Subcutaneous abdominal adipose tissue (tissue), 5 donors: Measurements from ENCODE around the gene RBM19.

ENCODE experiments used
- H3K27ac ChIP-seq: one replicate; pipeline ENCODE4 v1.7.0; 2013; ENCODE audit warnings: low read depth, mild to moderate bottlenecking, inconsistent platforms, low read length, moderate library complexity
- H3K27me3 ChIP-seq, 5 donors: one replicate each; pipeline ENCODE4 v1.7.0; 2013; ENCODE audit warnings: low read length in 5 of 5, inconsistent platforms in 1 of 5; ENCODE audit not compliant: control insufficient read depth in 5 of 5, insufficient read depth in 4 of 5
- H3K36me3 ChIP-seq, 5 donors: one replicate each; pipeline ENCODE4 v1.7.0; 2013; ENCODE audit warnings: low read length in 5 of 5; ENCODE audit not compliant: control insufficient read depth in 5 of 5, insufficient read depth in 5 of 5
- H3K4me1 ChIP-seq, 5 donors: one replicate each; pipeline ENCODE4 v1.7.0; 2013; ENCODE audit warnings: low read length in 5 of 5, mild to moderate bottlenecking in 3 of 5, moderate library complexity in 1 of 5; ENCODE audit not compliant: control insufficient read depth in 5 of 5, insufficient read depth in 5 of 5
- H3K4me3 ChIP-seq, 5 donors: one replicate each; pipeline ENCODE4 v1.7.0; 2013; ENCODE audit warnings: low read length in 5 of 5, low read depth in 1 of 5
- H3K9ac ChIP-seq, 5 donors: one replicate each; pipeline ENCODE4 v1.7.0; 2013; ENCODE audit warnings: low read length in 5 of 5, mild to moderate bottlenecking in 4 of 5, moderate library complexity in 3 of 5
- H3K9me3 ChIP-seq, 5 donors: one replicate each; pipeline ENCODE4 v1.7.0; 2013; ENCODE audit warnings: low read length in 5 of 5; ENCODE audit not compliant: control insufficient read depth in 5 of 5
- donor health status: healthy.
- donor health status: healthy.
- donor health status: healthy.
- donor health status: healthy.
- donor health status: healthy.

Gene RBM19

GRCh38 chr12:113974006-113974405 lies 7.9 kb upstream of the RBM19 start:
- Histone ChIP-seq H3K9ac (no peak overlapping the region), H3K4me1 (no peaks in the 10 kb centered on the region), H3K27me3 (peaks cover 14 to 32% (median 25%) of the 10 kb centered on the region in 5 donors), H3K9me3 (no peaks in the 10 kb centered on the region), H3K27ac (no peak overlapping the region), H3K36me3 (no peaks in the 10 kb centered on the region), H3K4me3 (no peak overlapping the region)

DNA sequence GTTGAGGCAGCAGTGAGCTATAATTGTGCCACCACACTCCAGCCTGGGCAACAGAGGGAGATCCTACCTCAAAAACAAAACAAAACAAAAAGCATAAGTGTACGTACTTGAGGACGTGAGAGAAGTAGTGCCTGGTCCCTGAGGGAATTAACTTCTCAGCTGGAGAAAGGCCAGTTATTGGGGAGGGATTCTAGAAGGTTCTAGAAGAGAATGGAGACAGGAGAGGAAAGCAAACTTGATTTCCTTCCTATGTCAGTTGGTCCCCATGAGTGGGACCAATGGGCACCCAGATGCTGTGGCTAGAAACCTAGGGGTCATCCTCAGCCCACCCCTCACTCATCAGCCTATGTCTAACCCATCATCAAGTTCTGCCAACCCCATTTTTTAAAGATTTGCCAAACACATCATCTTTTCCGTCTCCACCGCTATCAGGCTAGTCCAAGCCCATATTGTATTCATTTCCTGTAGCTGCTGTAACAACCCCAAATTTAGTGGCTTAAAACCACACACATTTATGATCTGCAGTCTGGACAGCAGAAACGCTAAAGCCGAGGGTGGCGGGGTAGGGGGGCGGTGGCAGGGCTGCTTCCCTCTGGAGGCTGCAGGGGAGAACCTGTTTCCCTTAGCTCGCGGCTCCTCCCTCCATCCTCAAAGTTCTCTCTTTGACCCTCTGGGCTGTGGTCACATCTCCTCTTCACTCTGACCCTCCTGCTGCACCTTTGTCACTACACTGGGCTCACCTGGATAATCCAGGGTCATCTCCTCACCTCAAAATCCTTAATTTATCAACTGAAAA lies 7.2 kb upstream of the RBM19 start:
- H3K27ac ChIP-seq, result no peak overlapping the region
- no peak overlapping the region for H3K9ac ChIP-seq
- H3K9me3 ChIP-seq, result no peaks in the 10 kb centered on the region
- no peaks in the 10 kb centered on the region for H3K4me1 ChIP-seq
- peaks cover 12 to 29% (median 22%) of the 10 kb centered on the region in 5 donors for H3K27me3 ChIP-seq
- no peak overlapping the region for H3K4me3 ChIP-seq
- no peaks in the 10 kb centered on the region for H3K36me3 ChIP-seq

GRCh38 chr12:113971392-113971791 lies 5.3 kb upstream of the RBM19 start:
- Histone ChIP-seq H3K9me3 (no peaks in the 10 kb centered on the region), H3K36me3 (no peaks in the 10 kb centered on the region), H3K4me3 (no peak overlapping the region), H3K27me3 (peaks cover 8 to 23% (median 16%) of the 10 kb centered on the region in 5 donors), H3K4me1 (peaks cover 0 to 10% (median 9%) of the 10 kb centered on the region in 5 donors), H3K9ac (no peak overlapping the region), H3K27ac (no peak overlapping the region)

- Histone ChIP-seq H3K27me3 (peaks cover 8 to 19% (median 16%) of the 10 kb centered on the region in 5 donors), H3K9ac (no peak overlapping the region), H3K9me3 (no peaks in the 10 kb centered on the region), H3K27ac (no peak overlapping the region), H3K36me3 (no peaks in the 10 kb centered on the region), H3K4me1 (peaks cover 0 to 18% (median 16%) of the 10 kb centered on the region in 5 donors), H3K4me3 (no peak overlapping the region)
These were observed 4.1 kb upstream of the RBM19 start for GRCh38 chr12:113970211-113970610.

- Histone ChIP-seq H3K36me3 (peaks cover 0 to 13% (median 6%) of the 10 kb centered on the region in 5 donors), H3K4me3 (peak overlapping the region in 4 of 5 donors; percentile 69 to 99 (median 88)), H3K9ac (no peak overlapping the region), H3K27ac (no peak overlapping the region), H3K4me1 (peaks cover 0 to 23% (median 17%) of the 10 kb centered on the region in 5 donors), H3K9me3 (no peaks in the 10 kb centered on the region), H3K27me3 (no peaks in the 10 kb centered on the region)
These were observed 1.2 kb upstream of the RBM19 start for GRCh38 chr12:113967368-113967767.

- Histone ChIP-seq H3K4me1 (peaks cover 0 to 23% (median 17%) of the 10 kb centered on the region in 5 donors), H3K27me3 (no peaks in the 10 kb centered on the region), H3K4me3 (no peak overlapping the region), H3K27ac (no peak overlapping the region), H3K9ac (no peak overlapping the region), H3K9me3 (no peaks in the 10 kb centered on the region), H3K36me3 (peaks cover 5 to 60% (median 53%) of the 10 kb centered on the region in 5 donors)
These were observed 3.4 kb downstream of the RBM19 start for GRCh38 chr12:113962733-113963132.

- Histone ChIP-seq H3K4me3 (no peak overlapping the region), H3K9me3 (no peaks in the 10 kb centered on the region), H3K27me3 (no peaks in the 10 kb centered on the region), H3K9ac (no peak overlapping the region), H3K36me3 (peaks cover 5 to 65% (median 57%) of the 10 kb centered on the region in 5 donors), H3K27ac (no peak overlapping the region), H3K4me1 (peaks cover 0 to 20% (median 14%) of the 10 kb centered on the region in 5 donors)
These were observed 4.0 kb downstream of the RBM19 start for GRCh38 chr12:113961921-113962710.

- H3K27me3 ChIP-seq, result no peaks in the 10 kb centered on the region
These were observed 6.1 kb downstream of the RBM19 start for GRCh38 chr12:113960030-113960429.

GRCh38 chr12:113959096-113959495 lies 7.0 kb downstream of the RBM19 start:
- no peaks in the 10 kb centered on the region for H3K27me3 ChIP-seq

More at GRCh38 chr12:113960030-113960429, 6.1 kb downstream of the RBM19 start:
- Histone ChIP-seq H3K4me3 (no peak overlapping the region), H3K4me1 (peaks cover 0 to 5% (median 0%) of the 10 kb centered on the region in 5 donors), H3K9ac (no peak overlapping the region), H3K9me3 (no peaks in the 10 kb centered on the region), H3K36me3 (peaks cover 5 to 85% (median 75%) of the 10 kb centered on the region in 5 donors), H3K27ac (no peak overlapping the region)

GRCh38 chr12:113958108-113958507 lies 8.0 kb downstream of the RBM19 start:
- H3K9ac ChIP-seq, result no peak overlapping the region
- H3K36me3 ChIP-seq, result peaks cover 13 to 95% (median 93%) of the 10 kb centered on the region in 5 donors
- no peaks in the 10 kb centered on the region for H3K4me1 ChIP-seq
- no peaks in the 10 kb centered on the region for H3K27me3 ChIP-seq
- no peaks in the 10 kb centered on the region for H3K9me3 ChIP-seq
- H3K4me3 ChIP-seq, result no peak overlapping the region
- H3K27ac ChIP-seq, result no peak overlapping the region

More at GRCh38 chr12:113959096-113959495, 7.0 kb downstream of the RBM19 start:
- Histone ChIP-seq H3K36me3 (peaks cover 5 to 91% (median 84%) of the 10 kb centered on the region in 5 donors), H3K9ac (no peak overlapping the region), H3K4me1 (no peaks in the 10 kb centered on the region), H3K9me3 (no peaks in the 10 kb centered on the region), H3K4me3 (no peak overlapping the region), H3K27ac (no peak overlapping the region)
